ENCODE results near the gene MYOM1. TPM values are rescaled to one million over a fixed set of nuclear protein-coding genes. Genes with fewer than 3 reads are reported as not detected.

MYOM1 gene
- total RNA-seq, 1 donor = 0.86 TPM

GRCh38 chr18:3057526-3057925, 162.2 kb downstream of the MYOM1 start:
- H3K4me3 ChIP-seq (ENCODE audit: low read depth, low read length) = no peak overlapping the region
- no peak for DNase-seq (ENCODE audit: low read depth)
- TF ChIP-seq CTCF (IDR thresholded peaks at IDR 0.05; ENCODE audit: insufficient read depth, low read depth, low read length) = no peak

- H3K4me3 ChIP-seq (ENCODE audit: low read depth, low read length) = no peak overlapping the region
- TF ChIP-seq CTCF (IDR thresholded peaks at IDR 0.05; ENCODE audit: insufficient read depth, low read depth, low read length) = no peak
- DNase-seq (ENCODE audit: low read depth) = no peak
Measured at GRCh38 chr18:3056311-3056710, 163.5 kb downstream of the MYOM1 start.

GRCh38 chr18:3055816-3056215, 164.0 kb downstream of the MYOM1 start:
- DNase-seq (ENCODE audit: low read depth) = no peak
- no peak overlapping the region for H3K4me3 ChIP-seq (ENCODE audit: low read depth, low read length)
- no peak for TF ChIP-seq CTCF (IDR thresholded peaks at IDR 0.05; ENCODE audit: insufficient read depth, low read depth, low read length)

- peak; percentile 34 for DNase-seq (ENCODE audit: low read depth)
- TF ChIP-seq CTCF (IDR thresholded peaks at IDR 0.05; ENCODE audit: insufficient read depth, low read depth, low read length) = no peak
Measured at GRCh38 chr18:3055186-3055728, 164.5 kb downstream of the MYOM1 start.

GRCh38 chr18:3054780-3055179, 165.0 kb downstream of the MYOM1 start:
- H3K4me3 ChIP-seq (ENCODE audit: low read depth, low read length) = no peak overlapping the region
- DNase-seq (ENCODE audit: low read depth) = no peak
- TF ChIP-seq CTCF (IDR thresholded peaks at IDR 0.05; ENCODE audit: insufficient read depth, low read depth, low read length) = no peak

More at GRCh38 chr18:3055186-3055728, 164.5 kb downstream of the MYOM1 start:
- H3K4me3 ChIP-seq (ENCODE audit: low read depth, low read length) = no peak overlapping the region

- TF ChIP-seq CTCF (IDR thresholded peaks at IDR 0.05; ENCODE audit: insufficient read depth, low read depth, low read length) = no peak
- no peak overlapping the region for H3K4me3 ChIP-seq (ENCODE audit: low read depth, low read length)
- no peak for DNase-seq (ENCODE audit: low read depth)
Measured at GRCh38 chr18:3054214-3054613, 165.6 kb downstream of the MYOM1 start.

- H3K4me3 ChIP-seq (ENCODE audit: low read depth, low read length) = no peak overlapping the region
- no peak for DNase-seq (ENCODE audit: low read depth)
- no peak for TF ChIP-seq CTCF (IDR thresholded peaks at IDR 0.05; ENCODE audit: insufficient read depth, low read depth, low read length)
Measured at GRCh38 chr18:3053081-3053480, 166.7 kb downstream of the MYOM1 start.

All from fibroblast of villous mesenchyme (primary cell).